ENCODE measurements around the gene UGT2A1.

DNA sequence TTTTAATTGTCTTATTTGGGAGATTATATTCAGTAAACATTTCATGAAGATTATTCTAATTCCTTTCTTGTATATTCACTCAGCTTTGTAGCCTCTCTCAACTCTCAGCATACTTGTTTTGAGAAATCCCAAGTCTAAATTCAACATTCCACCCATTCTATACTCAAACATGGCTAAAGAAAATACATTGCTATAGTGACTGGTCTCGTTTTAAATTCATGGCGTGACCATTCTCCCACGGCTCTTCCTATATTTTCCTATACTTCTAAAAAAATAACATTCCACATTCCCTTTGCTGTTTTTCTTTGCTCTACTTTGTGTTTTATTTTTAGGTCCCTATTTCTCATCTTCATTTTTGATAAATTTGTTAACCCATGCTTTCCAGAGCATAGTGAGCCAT is 49.2 kb upstream of the UGT2A1 start:
- TF ChIP-seq, protein P1, sequence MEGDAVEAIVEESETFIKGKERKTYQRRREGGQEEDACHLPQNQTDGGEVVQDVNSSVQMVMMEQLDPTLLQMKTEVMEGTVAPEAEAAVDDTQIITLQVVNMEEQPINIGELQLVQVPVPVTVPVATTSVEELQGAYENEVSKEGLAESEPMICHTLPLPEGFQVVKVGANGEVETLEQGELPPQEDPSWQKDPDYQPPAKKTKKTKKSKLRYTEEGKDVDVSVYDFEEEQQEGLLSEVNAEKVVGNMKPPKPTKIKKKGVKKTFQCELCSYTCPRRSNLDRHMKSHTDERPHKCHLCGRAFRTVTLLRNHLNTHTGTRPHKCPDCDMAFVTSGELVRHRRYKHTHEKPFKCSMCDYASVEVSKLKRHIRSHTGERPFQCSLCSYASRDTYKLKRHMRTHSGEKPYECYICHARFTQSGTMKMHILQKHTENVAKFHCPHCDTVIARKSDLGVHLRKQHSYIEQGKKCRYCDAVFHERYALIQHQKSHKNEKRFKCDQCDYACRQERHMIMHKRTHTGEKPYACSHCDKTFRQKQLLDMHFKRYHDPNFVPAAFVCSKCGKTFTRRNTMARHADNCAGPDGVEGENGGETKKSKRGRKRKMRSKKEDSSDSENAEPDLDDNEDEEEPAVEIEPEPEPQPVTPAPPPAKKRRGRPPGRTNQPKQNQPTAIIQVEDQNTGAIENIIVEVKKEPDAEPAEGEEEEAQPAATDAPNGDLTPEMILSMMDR (IDR thresholded peaks at IDR 0.05): no peak
- no peak for TF ChIP-seq POLR2A (IDR thresholded peaks at IDR 0.05)
